ENCODE measurements around the gene CEP95. TPM values are rescaled to one million over a fixed set of nuclear protein-coding genes. Genes with fewer than 3 reads are reported as not detected.
A peak's percentile ranks its signal among the peaks of the same experiment; 100 is the strongest.

Gene CEP95
- total RNA-seq, 4 donors from 2014 or later: 18.6 to 52.0 (median 33.2) TPM

- peak; percentile 68 for ATAC-seq
- peaks cover 24 to 49% of the 10 kb centered on the region in 2 donors for H3K36me3 ChIP-seq
- no peaks in the 10 kb centered on the region for H3K9me3 ChIP-seq
- peaks cover 10 to 74% (median 20%) of the 10 kb centered on the region in 3 donors for H3K4me1 ChIP-seq
- 0 to 2% methylated on average over 12 to 42 of the region's 76 CpGs for WGBS, 2 donors (ENCODE audit: low coverage in 1 of 2)
- TF ChIP-seq POLR2AphosphoS5 (IDR thresholded peaks at IDR 0.05): peak; percentile 86
- no peak for TF ChIP-seq EP300 (IDR thresholded peaks at IDR 0.05)
- TF ChIP-seq POLR2A (IDR thresholded peaks at IDR 0.05): peak; percentile 41 to 54
- TF ChIP-seq CTCF (IDR thresholded peaks at IDR 0.05): peak in 2 of 4 experiments; percentile 18 to 33
- H3K27me3 ChIP-seq: no peaks in the 10 kb centered on the region
- H3K27ac ChIP-seq: peak overlapping the region; percentile 94 to 100 (median 98)
- H3K4me3 ChIP-seq: peak overlapping the region; percentile 84 to 85
Observed at GRCh38 chr17:64505340-64506200, 1.2 kb upstream of the CEP95 start.

GRCh38 chr17:64506201-64506575 is 589 bp upstream of the CEP95 start, which contains the start of gene DDX5:
Gene DDX5 (minus strand): TSS chr17:64506289. CDS start chr17:64506119, 170 bp downstream.
- 0% methylated on average over 2 of the region's 31 CpGs; no CpG with 5 or more reads in 1 of the 2 donors for WGBS, 2 donors (ENCODE audit: low coverage in 1 of 2)
- peak within 1 kb of the TSS; percentile 94 to 100 (median 98) for H3K27ac ChIP-seq
- H3K9me3 ChIP-seq: no peaks in the 10 kb centered on the region
- H3K4me1 ChIP-seq: peaks cover 10 to 68% (median 20%) of the 10 kb centered on the region in 3 donors
- H3K27me3 ChIP-seq: no peaks in the 10 kb centered on the region
- H3K36me3 ChIP-seq: peaks cover 21 to 49% of the 10 kb centered on the region in 2 donors
- ATAC-seq: peak; percentile 82
- H3K4me3 ChIP-seq: peak within 1 kb of the TSS; percentile 84 to 85
- TF ChIP-seq CTCF (IDR thresholded peaks at IDR 0.05) (no peak), POLR2A (IDR thresholded peaks at IDR 0.05) (peak; percentile 99), POLR2AphosphoS5 (IDR thresholded peaks at IDR 0.05) (peak; percentile 100)

GRCh38 chr17:64507413-64507782 is 621 bp downstream of the CEP95 start:
- peak overlapping the region; percentile 84 to 85 for H3K4me3 ChIP-seq
- H3K36me3 ChIP-seq: peaks cover 10 to 49% of the 10 kb centered on the region in 2 donors
- no peaks in the 10 kb centered on the region for H3K9me3 ChIP-seq
- H3K4me1 ChIP-seq: peaks cover 10 to 62% (median 20%) of the 10 kb centered on the region in 3 donors
- TF ChIP-seq CTCF (IDR thresholded peaks at IDR 0.05) (peak; percentile 14 to 56 (median 48)), POLR2AphosphoS5 (IDR thresholded peaks at IDR 0.05) (no peak), POLR2A (IDR thresholded peaks at IDR 0.05) (no peak), EP300 (IDR thresholded peaks at IDR 0.05) (no peak)
- H3K27ac ChIP-seq: peak overlapping the region; percentile 94 to 100 (median 98)
- peak; percentile 8 for ATAC-seq
- no peaks in the 10 kb centered on the region for H3K27me3 ChIP-seq
- WGBS, 2 donors (ENCODE audit: low coverage in 1 of 2): 0% methylated on average over 8 to 11 of the region's 13 CpGs

- Histone ChIP-seq H3K4me3 (no peak overlapping the region), H3K9me3 (no peaks in the 10 kb centered on the region), H3K27me3 (no peaks in the 10 kb centered on the region), H3K4me1 (peaks cover 5 to 49% (median 11%) of the 10 kb centered on the region in 3 donors), H3K27ac (no peak overlapping the region), H3K36me3 (peaks cover 0 to 49% of the 10 kb centered on the region in 2 donors)
- 71 to 86% methylated on average over 1 to 2 of the region's 2 CpGs for WGBS, 2 donors (ENCODE audit: low coverage in 1 of 2)
- no peak for ATAC-seq
- TF ChIP-seq POLR2A (IDR thresholded peaks at IDR 0.05): no peak
Observed at GRCh38 chr17:64508683-64509082, 1.9 kb downstream of the CEP95 start.

GRCh38 chr17:64509179-64509578 is 2.4 kb downstream of the CEP95 start:
- WGBS, 2 donors (ENCODE audit: low coverage in 1 of 2): 78 to 81% methylated on average over 4 of the region's 6 CpGs
- no peak overlapping the region for H3K27ac ChIP-seq
- no peak overlapping the region for H3K4me3 ChIP-seq
- H3K27me3 ChIP-seq: no peaks in the 10 kb centered on the region
- H3K36me3 ChIP-seq: peaks cover 0 to 49% of the 10 kb centered on the region in 2 donors
- peaks cover under 1 to 44% (median 7%) of the 10 kb centered on the region in 3 donors for H3K4me1 ChIP-seq
- H3K9me3 ChIP-seq: no peaks in the 10 kb centered on the region
- TF ChIP-seq POLR2A (IDR thresholded peaks at IDR 0.05): no peak
- no peak for ATAC-seq
